GM12891 (cell line): ENCODE measurements around the gene GRID2IP.
"Not testable (repeated sequence)": the region's sequence is repeated elsewhere in the genome, so short reads cannot be mapped to it uniquely, and the experiment has no call there.

Experiments used
- PAX5 ChIP-seq: IDR thresholded peaks from 2 replicates; pipeline ENCODE4 v1.6.1; 2011; ENCODE audit warnings: low read length, moderate library complexity, mild to moderate bottlenecking; ENCODE audit not compliant: insufficient read depth, severe bottlenecking
- POLR2A ChIP-seq: IDR thresholded peaks from 2 replicates; pipeline ENCODE4 v1.6.1; 2011; ENCODE audit warnings: low read depth, low read length, control low read depth
- POLR2AphosphoS5 ChIP-seq: IDR thresholded peaks from 2 replicates; pipeline ENCODE4 v1.6.1; 2011; ENCODE audit warnings: low read depth, low read length, control low read depth
- TAF1 ChIP-seq: IDR thresholded peaks from 2 replicates; pipeline ENCODE4 v1.6.1; 2011; ENCODE audit warnings: low read depth, low read length, control low read depth

- TF ChIP-seq POLR2AphosphoS5, POLR2A, PAX5, TAF1: not testable (repeated sequence)
Measured at GRCh38 chr7:6463609-6464008, 87.7 kb downstream of the GRID2IP start.
